ENCODE results near the gene TEX2. TPM values are rescaled to one million over a fixed set of nuclear protein-coding genes. Genes with fewer than 3 reads are reported as not detected.
"Not testable (repeated sequence)": the region's sequence is repeated elsewhere in the genome, so short reads cannot be mapped to it uniquely, and the experiment has no call there.

TEX2 gene
- total and polyA plus RNA-seq, 2 donors (not counting 1 experiment from before 2014, with no cell fraction given), result 4.0 to 7.6 TPM

GRCh38 chr17:64180089-64181073 lies 82.7 kb downstream of the TEX2 start:
- ChIA-PET POLR2A (no interaction called here), CTCF (interaction anchor here (0.6 kb wide), 1 partner anchor 21 kb away, joined by 3 read pairs; no protein-coding TSS in a partner anchor)
- ATAC-seq (ENCODE audit: low read depth) (no peak), DNase-seq (no peak)
- H3K27ac ChIP-seq (ENCODE audit: low read length in 2 of 2), result no peak overlapping the region
- H2AFZ ChIP-seq (ENCODE audit: insufficient read depth, low read depth, low read length, poor library complexity, severe bottlenecking), result no peak overlapping the region
- no peak for TF ChIP-seq EZH2 (IDR thresholded peaks at IDR 0.05; ENCODE audit: borderline replicate concordance, insufficient read depth, low read depth, low read length, poor library complexity, severe bottlenecking)
- no peak for TF ChIP-seq CTCF (IDR thresholded peaks at IDR 0.05)
- H3K4me2 ChIP-seq (replicated peaks; ENCODE audit: low read depth, low read length, poor library complexity, severe bottlenecking), result no peak overlapping the region
- intact Hi-C loops (cut with micrococcal nuclease), result no loop called here
- no peaks in the 10 kb centered on the region for H3K79me2 ChIP-seq (ENCODE audit: control insufficient read depth, insufficient read depth, low read length)
- peaks cover 0 to 9% of the 10 kb centered on the region in 2 experiments for H3K36me3 ChIP-seq (replicated peaks in 1 of 2; ENCODE audit: control extremely low read depth in 1 of 2, control insufficient read depth in 1 of 2, extremely low read depth in 1 of 2, insufficient read depth in 2 of 2, low read length in 1 of 2)
- Mint-ChIP-seq H3K27me3 (no peaks in the 10 kb centered on the region), H3K4me1 (no peaks in the 10 kb centered on the region), H3K9me3 (ENCODE audit: insufficient read depth) (peaks cover 3% of the 10 kb centered on the region), H3K27ac (no peak overlapping the region), H3K4me3 (no peak overlapping the region)
- no peak overlapping the region for H3K9ac ChIP-seq (ENCODE audit: low read length)
- peaks cover 0 to 4% (median 0%) of the 10 kb centered on the region in 3 donors for H3K9me3 ChIP-seq (ENCODE audit: control extremely low read depth in 1 of 3, control insufficient read depth in 2 of 3, insufficient read depth in 1 of 3, low read length in 2 of 3)
- WGBS (ENCODE audit: insufficient coverage), result 89% methylated on average over 5 of the region's 11 CpGs
- H4K20me1 ChIP-seq (ENCODE audit: control insufficient read depth, insufficient read depth, low read length, poor library complexity, severe bottlenecking), result no peaks in the 10 kb centered on the region
- no peak overlapping the region for H3K4me3 ChIP-seq (ENCODE audit: control extremely low read depth in 1 of 5, extremely low read depth in 1 of 5, insufficient read depth in 1 of 5, low read depth in 2 of 5, low read length in 4 of 5)
- no peaks in the 10 kb centered on the region for H3K27me3 ChIP-seq (replicated peaks in 1 of 4; ENCODE audit: control extremely low read depth in 1 of 4, control insufficient read depth in 3 of 4, insufficient read depth in 4 of 4, low read length in 3 of 4)
- H3K4me1 ChIP-seq (ENCODE audit: control insufficient read depth in 2 of 2, insufficient read depth in 2 of 2, low read length in 2 of 2), result no peaks in the 10 kb centered on the region

GRCh38 chr17:64179024-64179423 lies 84.0 kb downstream of the TEX2 start:
- H3K36me3 ChIP-seq (replicated peaks in 1 of 2; ENCODE audit: control extremely low read depth in 1 of 2, control insufficient read depth in 1 of 2, extremely low read depth in 1 of 2, insufficient read depth in 2 of 2, low read length in 1 of 2); intact Hi-C loops (cut with micrococcal nuclease); H3K27ac ChIP-seq (ENCODE audit: low read length in 2 of 2); POLR2A ChIA-PET; DNase-seq; H3K9ac ChIP-seq (ENCODE audit: low read length); H3K4me2 ChIP-seq (replicated peaks; ENCODE audit: low read depth, low read length, poor library complexity, severe bottlenecking); H3K4me3 Mint-ChIP-seq; H2AFZ ChIP-seq (ENCODE audit: insufficient read depth, low read depth, low read length, poor library complexity, severe bottlenecking); ATAC-seq (ENCODE audit: low read depth); H3K79me2 ChIP-seq (ENCODE audit: control insufficient read depth, insufficient read depth, low read length); H3K27ac Mint-ChIP-seq; H3K27me3 Mint-ChIP-seq; CTCF ChIA-PET; H3K9me3 ChIP-seq (ENCODE audit: control extremely low read depth in 1 of 3, control insufficient read depth in 2 of 3, insufficient read depth in 1 of 3, low read length in 2 of 3); H3K4me3 ChIP-seq (ENCODE audit: control extremely low read depth in 1 of 5, extremely low read depth in 1 of 5, insufficient read depth in 1 of 5, low read depth in 2 of 5, low read length in 4 of 5); H3K4me1 ChIP-seq (ENCODE audit: control insufficient read depth in 2 of 2, insufficient read depth in 2 of 2, low read length in 2 of 2); H3K9me3 Mint-ChIP-seq (ENCODE audit: insufficient read depth); H3K4me1 Mint-ChIP-seq; H3K27me3 ChIP-seq (replicated peaks in 1 of 4; ENCODE audit: control extremely low read depth in 1 of 4, control insufficient read depth in 3 of 4, insufficient read depth in 4 of 4, low read length in 3 of 4); H4K20me1 ChIP-seq (ENCODE audit: control insufficient read depth, insufficient read depth, low read length, poor library complexity, severe bottlenecking): not testable (repeated sequence)
- WGBS (ENCODE audit: insufficient coverage), result 100% methylated on average over 1 of the region's 4 CpGs
